Spleen (tissue), 3 donors: ENCODE data around the gene NCLN.

Experiments used
- POLR2A ChIP-seq, 3 donors: fragments of 450-650 bp; IDR thresholded peaks; one replicate each; pipeline ENCODE4 v1.5.1; 2017; ENCODE audit warnings: antibody characterized with exemption in 3 of 3, mild to moderate bottlenecking in 1 of 3
- POLR2AphosphoS5 ChIP-seq, 3 donors: sonication (generic); formaldehyde crosslinking; IDR thresholded peaks; one replicate each; pipeline ENCODE4 v1.5.1; 2017; ENCODE audit warnings: antibody characterized with exemption in 3 of 3

DNA sequence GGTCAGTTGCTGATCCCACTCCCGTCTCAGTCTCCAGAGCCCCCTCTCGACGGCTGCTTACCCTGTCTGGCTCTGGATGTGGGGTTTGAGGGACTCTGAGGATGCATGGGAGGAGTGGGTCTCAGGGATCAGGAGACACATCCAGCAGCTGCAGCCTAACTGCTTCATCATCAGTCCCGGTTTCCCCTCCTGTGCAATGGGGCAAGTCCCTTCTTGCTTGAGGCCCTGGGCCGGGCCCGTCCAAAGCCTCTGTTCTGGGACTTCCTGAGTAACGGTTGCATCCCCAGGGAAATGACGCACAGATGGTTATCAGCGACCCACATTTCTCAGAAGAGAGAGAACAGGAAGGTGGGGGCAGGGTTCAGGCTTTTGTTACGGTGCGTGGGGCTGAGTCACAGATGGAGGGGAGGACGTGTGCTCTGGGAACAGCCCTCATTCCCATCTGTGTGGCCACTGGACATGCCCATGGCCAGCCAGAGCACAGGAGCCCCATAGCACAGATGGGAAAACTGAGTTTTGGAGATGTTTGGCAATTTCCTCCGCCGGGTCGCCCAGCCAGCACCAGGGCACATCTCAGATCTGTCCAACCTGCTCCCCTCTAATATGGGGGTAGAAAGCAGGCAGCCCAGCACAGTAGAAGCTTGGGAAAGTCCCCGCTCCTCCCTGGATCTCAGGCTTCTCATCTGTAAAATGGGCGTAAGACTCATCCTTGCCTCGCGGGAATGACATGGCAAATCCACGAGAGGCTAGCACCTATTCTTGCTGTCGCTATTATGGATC lies 30.6 kb upstream of the NCLN start:
- peak; percentile 47 to 93 (median 75) for TF ChIP-seq POLR2AphosphoS5 (IDR thresholded peaks at IDR 0.05)
- no peak for TF ChIP-seq POLR2A (IDR thresholded peaks at IDR 0.05)
